ENCODE results near the gene COX10.

The COX10 gene

GRCh38 chr17:14119546-14119945 lies 50.2 kb downstream of the COX10 start:
- no peak for TF ChIP-seq CTCF (IDR thresholded peaks at IDR 0.05; ENCODE audit: extremely low read depth, missing control alignments)
- DNase-seq (ENCODE audit: low spot score), result no peak

- no peak for TF ChIP-seq CTCF (IDR thresholded peaks at IDR 0.05; ENCODE audit: extremely low read depth, missing control alignments)
- DNase-seq (ENCODE audit: low spot score), result no peak
Measured at GRCh38 chr17:14121952-14122351, 52.6 kb downstream of the COX10 start.

- no peak for TF ChIP-seq CTCF (IDR thresholded peaks at IDR 0.05; ENCODE audit: extremely low read depth, missing control alignments)
- DNase-seq (ENCODE audit: low spot score), result peak; percentile 2
Measured at GRCh38 chr17:14123619-14124278, 54.4 kb downstream of the COX10 start.

GRCh38 chr17:14124854-14125253 lies 55.5 kb downstream of the COX10 start:
- no peak for TF ChIP-seq CTCF (IDR thresholded peaks at IDR 0.05; ENCODE audit: extremely low read depth, missing control alignments)
- no peak for DNase-seq (ENCODE audit: low spot score)

GRCh38 chr17:14125518-14126137 lies 56.3 kb downstream of the COX10 start:
- DNase-seq (ENCODE audit: low spot score), result no peak

GRCh38 chr17:14133104-14133503 lies 63.8 kb downstream of the COX10 start:
- no peak for TF ChIP-seq CTCF (IDR thresholded peaks at IDR 0.05; ENCODE audit: extremely low read depth, missing control alignments)
- DNase-seq (ENCODE audit: low spot score), result no peak

More at GRCh38 chr17:14125518-14126137, 56.3 kb downstream of the COX10 start:
- no peak for TF ChIP-seq CTCF (IDR thresholded peaks at IDR 0.05; ENCODE audit: extremely low read depth, missing control alignments)

GRCh38 chr17:14134456-14134855 lies 65.2 kb downstream of the COX10 start:
- TF ChIP-seq CTCF (IDR thresholded peaks at IDR 0.05; ENCODE audit: extremely low read depth, missing control alignments), result no peak
- DNase-seq (ENCODE audit: low spot score), result no peak

Measured in GM20000 (cell line).